CD14-positive monocyte (primary cell): ENCODE measurements around the gene UNC5CL. TPM values are rescaled to one million over a fixed set of nuclear protein-coding genes. Genes with fewer than 3 reads are reported as not detected.
"Not testable (repeated sequence)": the region's sequence is repeated elsewhere in the genome, so short reads cannot be mapped to it uniquely, and the experiment has no call there.

Experiments used
- DNase-seq, 3 donors: peaks; one replicate each; pipeline ENCODE4 v3.0.0-alpha.2; 2011 to 2022
- H2AFZ ChIP-seq: 2 replicates; pipeline ENCODE4 v1.6.0; 2012; ENCODE audit warnings: mild to moderate bottlenecking, low read depth, low read length, inconsistent platforms; ENCODE audit not compliant: insufficient read depth, poor library complexity, severe bottlenecking
- H3K27ac ChIP-seq, 2 donors: 1 replicate in 1 of 2; 2 replicates in 1 of 2; pipeline ENCODE4 v1.5.1; 2012 to 2013; ENCODE audit warnings: low read length in 2 of 2, control low read depth in 1 of 2, inconsistent platforms in 1 of 2, low read depth in 1 of 2, mild to moderate bottlenecking in 1 of 2
- H3K27me3 ChIP-seq, 2 donors: one replicate each; pipeline versions ENCODE4 v1.6.0 to v1.6.1; 2011 to 2013; ENCODE audit warnings: low read length in 2 of 2; ENCODE audit not compliant: control insufficient read depth in 2 of 2, insufficient read depth in 2 of 2
- H3K36me3 ChIP-seq, 2 donors: replicated peaks in 1 of 2; 1 replicate in 1 of 2; 2 replicates in 1 of 2; pipeline versions ENCODE4 v1.5.1 to v1.6.1; 2012 to 2013; ENCODE audit warnings: low read length in 2 of 2, control low read depth in 1 of 2, inconsistent platforms in 1 of 2, mild to moderate bottlenecking in 1 of 2; ENCODE audit not compliant: insufficient read depth in 2 of 2, control insufficient read depth in 1 of 2
- H3K4me1 ChIP-seq, 2 donors: 1 replicate in 1 of 2; 2 replicates in 1 of 2; pipeline versions ENCODE4 v1.5.1 to v1.6.1; 2012 to 2013; ENCODE audit warnings: low read length in 2 of 2, control low read depth in 1 of 2, inconsistent platforms in 1 of 2, mild to moderate bottlenecking in 1 of 2, moderate library complexity in 1 of 2; ENCODE audit not compliant: insufficient read depth in 2 of 2, control insufficient read depth in 1 of 2
- H3K4me2 ChIP-seq: replicated peaks from 2 replicates; pipeline ENCODE3; 2012; ENCODE audit warnings: low read length, moderate library complexity, mild to moderate bottlenecking; ENCODE audit not compliant: poor library complexity, severe bottlenecking; ENCODE audit errors: extremely low read depth
- H3K4me3 ChIP-seq, 3 experiments: fragments of 200-600 bp in 1 of 3; sonication (generic) in 1 of 3; replicated peaks in 1 of 3; 1 replicate in 2 of 3; 2 replicates in 1 of 3; pipeline ENCODE4 v1.5.1; 2011 to 2013; ENCODE audit warnings: low read length in 3 of 3, mild to moderate bottlenecking in 3 of 3, control low read depth in 2 of 3, low read depth in 2 of 3, inconsistent platforms in 1 of 3, moderate library complexity in 1 of 3
- H3K79me2 ChIP-seq: 2 replicates; pipeline ENCODE4 v1.6.0; 2012; ENCODE audit warnings: mild to moderate bottlenecking, control low read depth, inconsistent platforms, low read length, moderate library complexity; ENCODE audit not compliant: insufficient read depth
- H3K9ac ChIP-seq: 2 replicates; pipeline ENCODE4 v1.6.0; 2017; ENCODE audit warnings: low read length, mild to moderate bottlenecking; ENCODE audit not compliant: insufficient read depth, poor library complexity, severe bottlenecking
- H3K9me3 ChIP-seq, 2 donors: replicated peaks in 1 of 2; 1 replicate in 1 of 2; 2 replicates in 1 of 2; pipeline versions ENCODE4 v1.5.1 to v1.6.1; 2012 to 2013; ENCODE audit warnings: low read length in 2 of 2, control low read depth in 1 of 2; ENCODE audit not compliant: control insufficient read depth in 1 of 2, insufficient read depth in 1 of 2
- H4K20me1 ChIP-seq: 2 replicates; pipeline ENCODE4 v1.6.0; 2012; ENCODE audit warnings: mild to moderate bottlenecking, low read length, control low read depth, moderate library complexity; ENCODE audit not compliant: insufficient read depth
- H3K27ac Mint-ChIP-seq, 7 donors: one replicate each; pipeline ENCODE4 v1.8.0; 2020; ENCODE audit warnings: mild to moderate bottlenecking in 7 of 7, mixed read lengths in 7 of 7, moderate library complexity in 6 of 7, inconsistent platforms in 2 of 7
- H3K27me3 Mint-ChIP-seq, 3 donors: one replicate each; pipeline ENCODE4 v1.8.0; 2021 to 2022; ENCODE audit warnings: low read depth in 3 of 3, mild to moderate bottlenecking in 3 of 3, mixed read lengths in 3 of 3, moderate library complexity in 3 of 3, inconsistent platforms in 1 of 3
- H3K36me3 Mint-ChIP-seq, 2 donors: one replicate each; pipeline ENCODE4 v1.8.0; 2020; ENCODE audit warnings: mixed read lengths in 2 of 2, inconsistent platforms in 1 of 2, mild to moderate bottlenecking in 1 of 2
- H3K4me1 Mint-ChIP-seq: one replicate; pipeline ENCODE4 v1.8.0; 2020; ENCODE audit warnings: mild to moderate bottlenecking, mixed read lengths
- H3K4me3 Mint-ChIP-seq, 2 donors: one replicate each; pipeline ENCODE4 v1.8.0; 2020; ENCODE audit warnings: mild to moderate bottlenecking in 2 of 2, mixed read lengths in 2 of 2, moderate library complexity in 1 of 2
- H3K9me3 Mint-ChIP-seq, 7 donors: one replicate each; pipeline ENCODE4 v1.8.0; 2020 to 2022; ENCODE audit warnings: mixed read lengths in 7 of 7, mild to moderate bottlenecking in 6 of 7, moderate library complexity in 6 of 7, inconsistent platforms in 2 of 7
- CTCF ChIP-seq: fragments of 200-600 bp; IDR thresholded peaks from one replicate; pipeline ENCODE4 v1.8.0; 2022; ENCODE audit warnings: antibody characterized with exemption, mild to moderate bottlenecking
- WGBS: methylation state at CpG from one replicate; pipeline ENCODE4 v1.1.5; 2013; ENCODE audit warnings: missing lambda C conversion rate; ENCODE audit not compliant: insufficient coverage; 5-methylcytosine and 5-hydroxymethylcytosine counted together
- intact Hi-C, 2 donors: fragments of 100-400 bp; cut with micrococcal nuclease; formaldehyde crosslinking; loops; one replicate each; pipeline versions ENCODE4 v1.15.0 to v1.15.1; 2023
- polyA plus RNA-seq, 3 donors: library from polyadenylated mRNA; depleted of rRNA in 1 of 3; unstranded in 2 of 3; stranded (reverse) in 1 of 3; fragments of 300-500 nt in 2 of 3; fragments of >200 nt in 1 of 3; fragmentation: Illumina TruSeq in 2 of 3; gene quantifications; 1 replicate in 2 of 3; 2 replicates in 1 of 3; pipeline ENCODE4 v1.2.3, GENCODE V29; 2012 to 2021

Gene UNC5CL
- polyA plus RNA-seq, 3 donors, result 0.09 to 2.3 TPM; not detected in 1

- no peak for TF ChIP-seq CTCF
Observed at GRCh38 chr6:41017663-41018062, 21.4 kb downstream of the UNC5CL start.

GRCh38 chr6:41015860-41016259 lies 23.2 kb downstream of the UNC5CL start:
- DNase-seq, H3K27ac Mint-ChIP-seq, intact Hi-C loops: not testable (repeated sequence)

More at GRCh38 chr6:41017663-41018062, 21.4 kb downstream of the UNC5CL start:
- Mint-ChIP-seq H3K27me3 (peaks cover 0 to 9% (median 4%) of the 10 kb centered on the region in 3 donors), H3K27ac (no peak overlapping the region), H3K36me3 (no peaks in the 10 kb centered on the region), H3K4me1 (peaks cover 3% of the 10 kb centered on the region), H3K9me3 (peaks cover 0 to 5% (median 0%) of the 10 kb centered on the region in 7 donors), H3K4me3 (no peak overlapping the region)
- Histone ChIP-seq H4K20me1 (no peaks in the 10 kb centered on the region), H3K9me3 (no peaks in the 10 kb centered on the region), H3K4me1 (no peaks in the 10 kb centered on the region), H3K4me2 (no peak overlapping the region), H3K4me3 (no peak overlapping the region), H3K79me2 (no peaks in the 10 kb centered on the region), H3K27me3 (no peaks in the 10 kb centered on the region), H3K9ac (no peak overlapping the region), H3K27ac (no peak overlapping the region), H3K36me3 (no peaks in the 10 kb centered on the region), H2AFZ (no peak overlapping the region)
- intact Hi-C loops, result no loop called here
- no peak for DNase-seq
- 80% methylated on average over 1 of the region's 1 CpG for WGBS

More at GRCh38 chr6:41015860-41016259, 23.2 kb downstream of the UNC5CL start:
- H3K79me2 ChIP-seq, H3K4me3 ChIP-seq, H3K4me3 Mint-ChIP-seq, H3K27me3 ChIP-seq, H3K9me3 Mint-ChIP-seq, H3K9ac ChIP-seq, H3K4me2 ChIP-seq, H3K36me3 ChIP-seq, H3K27ac ChIP-seq, H4K20me1 ChIP-seq, H2AFZ ChIP-seq, H3K27me3 Mint-ChIP-seq, H3K9me3 ChIP-seq, H3K4me1 ChIP-seq, H3K36me3 Mint-ChIP-seq, H3K4me1 Mint-ChIP-seq: not testable (repeated sequence)
- no CpG with 5 or more reads among the region's 5 CpGs for WGBS
